Keratinocyte (primary cell): ENCODE results near the gene ACO2. TPM values are rescaled to one million over a fixed set of nuclear protein-coding genes. Genes with fewer than 3 reads are reported as not detected.
"Not testable (repeated sequence)": the region's sequence is repeated elsewhere in the genome, so short reads cannot be mapped to it uniquely, and the experiment has no call there.

Experiments
- DNase-seq: peaks from one replicate; pipeline ENCODE4 v3.0.0-alpha.2; 2011; ENCODE audit warnings: low read depth, missing footprints, low spot score
- FAIRE-seq: peaks from 2 replicates; lab custom pipeline; 2011; peaks lifted over from hg19 to GRCh38; lab: Jason Lieb, UNC
- H2AFZ ChIP-seq: 2 replicates; pipeline ENCODE4 v1.6.0; 2012; ENCODE audit warnings: low read length, control low read depth, inconsistent platforms; ENCODE audit not compliant: control insufficient read depth
- H3K27ac ChIP-seq: 2 replicates; pipeline ENCODE4 v1.5.1; 2011; ENCODE audit warnings: low read length; ENCODE audit not compliant: control insufficient read depth, insufficient read depth
- H3K27me3 ChIP-seq: 3 replicates; pipeline ENCODE4 v1.6.0; 2011; ENCODE audit warnings: low read length; ENCODE audit not compliant: control insufficient read depth, insufficient read depth; ENCODE audit errors: extremely low read depth
- H3K36me3 ChIP-seq, 2 experiments: 2 replicates in 1 of 2; 3 replicates in 1 of 2; pipeline ENCODE4 v1.5.1; 2011; ENCODE audit warnings: low read length in 2 of 2, mild to moderate bottlenecking in 1 of 2; ENCODE audit not compliant: control insufficient read depth in 2 of 2, insufficient read depth in 2 of 2; ENCODE audit errors: extremely low read depth in 1 of 2
- H3K4me1 ChIP-seq: 3 replicates; pipeline ENCODE4 v1.5.1; 2011; ENCODE audit warnings: low read length; ENCODE audit not compliant: control insufficient read depth, insufficient read depth; ENCODE audit errors: extremely low read depth
- H3K4me2 ChIP-seq: 3 replicates; pipeline ENCODE4 v1.6.0; 2011; ENCODE audit warnings: low read depth, low read length; ENCODE audit not compliant: control insufficient read depth, insufficient read depth; ENCODE audit errors: extremely low read depth
- H3K4me3 ChIP-seq, 3 experiments: fragments of 200-600 bp in 1 of 3; sonication (generic) in 1 of 3; 2 replicates in 2 of 3; 3 replicates in 1 of 3; pipeline ENCODE4 v1.5.1; 2011 to 2016; ENCODE audit warnings: low read length in 3 of 3, mild to moderate bottlenecking in 3 of 3, control low read depth in 2 of 3, inconsistent platforms in 1 of 3, low read depth in 1 of 3, mixed read lengths in 1 of 3, mixed run types in 1 of 3, moderate library complexity in 1 of 3; ENCODE audit not compliant: control insufficient read depth in 2 of 3, insufficient read depth in 2 of 3; ENCODE audit errors: extremely low read depth in 1 of 3
- H3K79me2 ChIP-seq: 2 replicates; pipeline ENCODE4 v1.6.0; 2012; ENCODE audit warnings: low read length; ENCODE audit not compliant: control insufficient read depth, insufficient read depth
- H3K9ac ChIP-seq: 3 replicates; pipeline ENCODE4 v1.6.0; 2011; ENCODE audit warnings: low read length; ENCODE audit not compliant: control insufficient read depth, insufficient read depth; ENCODE audit errors: extremely low read depth
- H3K9me1 ChIP-seq: 3 replicates; pipeline ENCODE4 v1.6.0; 2011; ENCODE audit warnings: low read length; ENCODE audit not compliant: control insufficient read depth, insufficient read depth; ENCODE audit errors: extremely low read depth
- H3K9me3 ChIP-seq: 2 replicates; pipeline ENCODE4 v1.5.1; 2012; ENCODE audit warnings: low read depth, low read length; ENCODE audit not compliant: control insufficient read depth
- H4K20me1 ChIP-seq: 3 replicates; pipeline ENCODE4 v1.6.0; 2011; ENCODE audit warnings: low read length; ENCODE audit not compliant: control insufficient read depth, insufficient read depth; ENCODE audit errors: extremely low read depth
- EZH2 ChIP-seq: IDR thresholded peaks from one replicate; pipeline ENCODE4 v1.6.1; 2012; ENCODE audit warnings: inconsistent platforms, mild to moderate bottlenecking, low read length, moderate library complexity
- dilution Hi-C: fragments of 300-500 bp; cut with MboI; formaldehyde crosslinking; loops from one replicate; pipeline ENCODE4 v1.7.0; 2020; ENCODE audit warnings: low sequenced_read_pairs; ENCODE audit not compliant: extremely low pct_ligation_motif_present
- polyA plus RNA-seq, 5 experiments: library from polyadenylated mRNA; depleted of rRNA in 3 of 5; stranded (reverse) in 3 of 5; stranded (forward) in 1 of 5; unstranded in 1 of 5; fragments of >200 nt; gene quantifications; 1 replicate in 1 of 5; 2 replicates in 3 of 5; 3 replicates in 1 of 5; pipeline versions ENCODE4 v1.2.1 to v1.2.3, GENCODE V29; 2011 to 2012; ENCODE audit warnings: missing spikeins in 2 of 5, low read depth in 1 of 5, low replicate concordance in 1 of 5
- TF ChIP-seq, protein P1 (sequence below), 3 experiments: IDR thresholded peaks in 1 of 3; conservative IDR thresholded peaks in 1 of 3; optimal IDR thresholded peaks in 1 of 3; 2 replicates in 2 of 3; 3 replicates in 1 of 3; pipeline versions ENCODE3 to v1.5.1; 2011; ENCODE audit warnings: low read length in 3 of 3, mild to moderate bottlenecking in 3 of 3, moderate library complexity in 2 of 3, control low read depth in 1 of 3, inconsistent platforms in 1 of 3; ENCODE audit not compliant: insufficient read depth in 2 of 3; ENCODE audit errors: extremely low read depth in 1 of 3

ACO2 gene
- polyA plus RNA-seq, 1 donor (not counting 4 experiments of a cell fraction or from before 2014, with no cell fraction given): 37.2 TPM

DNA sequence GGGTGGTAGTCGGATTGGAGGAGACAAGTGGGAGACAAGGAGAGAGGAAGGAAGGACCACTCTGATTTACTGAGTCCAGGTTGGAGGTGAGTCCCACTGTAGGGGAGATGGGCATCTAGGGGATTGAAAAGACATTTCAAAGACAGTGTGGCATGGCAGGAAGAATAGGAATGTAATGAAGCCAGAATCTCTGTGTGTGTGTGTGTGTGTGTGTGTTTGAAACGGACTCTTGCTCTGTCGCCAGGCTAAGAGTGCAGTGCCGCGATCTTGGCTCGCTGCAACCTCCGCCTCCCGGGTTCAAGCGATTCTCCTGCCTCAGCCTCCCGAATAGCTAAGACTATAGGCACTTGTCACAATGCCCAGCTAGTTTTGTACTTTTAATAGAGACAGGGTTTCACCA, 87.6 kb downstream of the ACO2 start:
- no peak overlapping the region for H3K9ac ChIP-seq
- no peak for TF ChIP-seq EZH2
- TF ChIP-seq, protein P1, sequence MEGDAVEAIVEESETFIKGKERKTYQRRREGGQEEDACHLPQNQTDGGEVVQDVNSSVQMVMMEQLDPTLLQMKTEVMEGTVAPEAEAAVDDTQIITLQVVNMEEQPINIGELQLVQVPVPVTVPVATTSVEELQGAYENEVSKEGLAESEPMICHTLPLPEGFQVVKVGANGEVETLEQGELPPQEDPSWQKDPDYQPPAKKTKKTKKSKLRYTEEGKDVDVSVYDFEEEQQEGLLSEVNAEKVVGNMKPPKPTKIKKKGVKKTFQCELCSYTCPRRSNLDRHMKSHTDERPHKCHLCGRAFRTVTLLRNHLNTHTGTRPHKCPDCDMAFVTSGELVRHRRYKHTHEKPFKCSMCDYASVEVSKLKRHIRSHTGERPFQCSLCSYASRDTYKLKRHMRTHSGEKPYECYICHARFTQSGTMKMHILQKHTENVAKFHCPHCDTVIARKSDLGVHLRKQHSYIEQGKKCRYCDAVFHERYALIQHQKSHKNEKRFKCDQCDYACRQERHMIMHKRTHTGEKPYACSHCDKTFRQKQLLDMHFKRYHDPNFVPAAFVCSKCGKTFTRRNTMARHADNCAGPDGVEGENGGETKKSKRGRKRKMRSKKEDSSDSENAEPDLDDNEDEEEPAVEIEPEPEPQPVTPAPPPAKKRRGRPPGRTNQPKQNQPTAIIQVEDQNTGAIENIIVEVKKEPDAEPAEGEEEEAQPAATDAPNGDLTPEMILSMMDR (optimal IDR thresholded peaks at IDR 0.05 in 1 of 3, IDR thresholded peaks at IDR 0.05 in 1 of 3, conservative IDR thresholded peaks at IDR 0.05 in 1 of 3; ENCODE audit: extremely low read depth in 1 of 3, insufficient read depth in 2 of 3, low read length in 3 of 3): no peak
- peaks cover 20% of the 10 kb centered on the region for H3K27me3 ChIP-seq
- DNase-seq: no peak
- no peak overlapping the region for H3K4me3 ChIP-seq
- FAIRE-seq: no peak
- no peaks in the 10 kb centered on the region for H3K79me2 ChIP-seq
- H3K4me2 ChIP-seq: no peak overlapping the region
- no peaks in the 10 kb centered on the region for H4K20me1 ChIP-seq
- H3K27ac ChIP-seq: no peak overlapping the region
- H3K4me1 ChIP-seq: no peaks in the 10 kb centered on the region
- dilution Hi-C loops: no loop called here
- H3K9me1 ChIP-seq: no peaks in the 10 kb centered on the region
- no peaks in the 10 kb centered on the region for H3K36me3 ChIP-seq
- no peaks in the 10 kb centered on the region for H3K9me3 ChIP-seq
- H2AFZ ChIP-seq: no peak overlapping the region

DNA sequence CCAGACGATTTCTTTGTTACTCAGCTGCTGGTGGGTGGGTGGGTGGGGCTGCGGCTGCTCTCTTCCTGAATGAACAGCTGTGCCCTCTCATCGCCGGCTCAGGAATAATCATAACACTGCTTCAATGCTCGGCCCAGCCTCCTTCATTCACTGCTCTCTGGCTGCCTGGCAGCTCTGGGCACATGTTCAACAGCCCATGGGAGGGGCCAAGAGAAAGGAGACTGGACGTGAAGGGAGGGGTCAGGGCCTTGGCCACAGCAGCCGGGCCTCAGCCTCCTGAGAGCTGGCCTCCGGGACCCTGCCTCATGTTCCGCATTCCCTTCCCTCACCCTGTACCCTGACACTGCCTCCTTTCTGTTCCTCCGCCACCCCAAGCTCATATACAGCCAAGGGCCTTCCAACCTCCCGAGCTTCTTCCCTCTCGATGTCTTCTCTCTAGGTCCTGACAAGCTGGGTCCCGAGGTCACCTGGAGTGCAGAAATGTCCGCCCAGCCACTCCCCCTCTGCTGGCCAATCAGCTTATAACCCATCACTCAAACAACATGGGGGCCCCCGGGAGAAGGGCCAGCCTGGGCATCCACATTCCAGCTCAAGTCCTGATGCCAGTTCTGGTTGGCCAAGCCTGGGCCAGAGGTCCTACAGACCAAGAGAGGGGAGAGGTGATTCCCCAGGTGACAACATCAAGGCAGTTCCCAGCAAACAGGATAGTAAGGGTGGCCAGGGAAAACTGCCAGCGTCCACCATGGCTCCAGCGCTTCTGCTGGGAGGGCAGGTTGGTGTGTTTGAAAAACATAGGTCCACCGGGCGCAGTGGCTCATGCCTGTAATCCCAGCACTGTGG, 88.7 kb downstream of the ACO2 start:
- H3K9me3 ChIP-seq: no peaks in the 10 kb centered on the region
- FAIRE-seq: no peak
- H3K4me2 ChIP-seq: no peak overlapping the region
- no peak overlapping the region for H3K4me3 ChIP-seq
- no peak for DNase-seq
- no peaks in the 10 kb centered on the region for H4K20me1 ChIP-seq
- H3K27ac ChIP-seq: no peak overlapping the region
- H3K9me1 ChIP-seq: no peaks in the 10 kb centered on the region
- H3K9ac ChIP-seq: no peak overlapping the region
- no peak for TF ChIP-seq EZH2
- TF ChIP-seq, protein P1 (optimal IDR thresholded peaks at IDR 0.05 in 1 of 3, IDR thresholded peaks at IDR 0.05 in 1 of 3, conservative IDR thresholded peaks at IDR 0.05 in 1 of 3; ENCODE audit: extremely low read depth in 1 of 3, insufficient read depth in 2 of 3, low read length in 3 of 3): no peak
- peaks cover 30% of the 10 kb centered on the region for H3K27me3 ChIP-seq
- no peaks in the 10 kb centered on the region for H3K79me2 ChIP-seq
- no peaks in the 10 kb centered on the region for H3K36me3 ChIP-seq
- no peaks in the 10 kb centered on the region for H3K4me1 ChIP-seq
- dilution Hi-C loops: no loop called here
- H2AFZ ChIP-seq: no peak overlapping the region

DNA sequence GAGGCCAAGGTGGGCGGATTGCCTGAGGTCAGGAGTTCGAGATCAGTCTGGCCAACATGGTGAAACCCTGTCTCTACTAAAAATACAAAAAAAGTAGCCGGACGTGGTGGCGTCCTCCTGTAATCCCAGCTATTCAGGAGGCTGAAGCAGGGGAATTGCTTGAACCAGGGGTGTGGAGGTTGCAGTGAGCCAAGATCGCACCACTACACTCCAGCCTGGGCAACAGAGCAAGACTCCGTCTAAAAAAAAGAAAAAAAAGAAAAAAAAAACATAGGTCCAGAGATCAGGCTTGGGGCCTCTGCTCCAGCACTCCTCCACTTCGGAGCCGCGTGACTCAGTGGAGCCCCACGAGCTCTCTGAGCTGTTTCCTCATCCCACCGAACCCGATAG, 89.3 kb downstream of the ACO2 start:
- H3K9me3 ChIP-seq, FAIRE-seq, H3K27ac ChIP-seq, H3K9ac ChIP-seq, H3K36me3 ChIP-seq, H3K4me2 ChIP-seq, dilution Hi-C loops, H4K20me1 ChIP-seq, H3K4me3 ChIP-seq, DNase-seq, H2AFZ ChIP-seq, H3K9me1 ChIP-seq, H3K4me1 ChIP-seq, H3K79me2 ChIP-seq: not testable (repeated sequence)
- peaks cover 29% of the 10 kb centered on the region for H3K27me3 ChIP-seq
